NCI-H2171 treated with DMSO at 0.1 percent for 48 hours (cell line): ENCODE results near the gene DOK6.
A peak's percentile ranks its signal among the peaks of the same experiment; 100 is the strongest.

Experiments
- DNase-seq: peaks from one replicate; lab custom pipeline; 2025; lab: John Stamatoyannopoulos, UW

Gene DOK6

DNA sequence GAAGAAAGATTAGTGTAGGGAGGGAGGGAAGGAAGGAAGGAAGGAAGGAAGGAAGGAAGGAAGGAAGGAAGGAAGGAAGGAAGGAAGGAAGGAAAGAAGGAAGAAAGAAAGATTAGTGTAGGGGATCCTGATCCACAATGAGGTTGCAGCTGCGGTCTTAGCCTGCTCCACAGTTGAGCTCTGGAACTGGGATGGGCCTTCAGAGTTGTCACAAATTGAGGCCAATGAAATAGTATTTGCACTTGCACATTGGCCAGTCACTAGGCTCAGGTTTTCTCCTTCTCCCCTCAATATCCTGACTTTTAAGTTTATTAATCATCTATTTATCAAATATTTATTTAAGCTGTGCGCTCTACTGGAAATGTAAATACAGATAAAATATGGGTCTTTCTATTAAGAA, 34.3 kb downstream of the DOK6 start:
- no peak for DNase-seq

- DNase-seq: no peak
Observed at GRCh38 chr18:69444221-69444620, 43.5 kb downstream of the DOK6 start.

DNA sequence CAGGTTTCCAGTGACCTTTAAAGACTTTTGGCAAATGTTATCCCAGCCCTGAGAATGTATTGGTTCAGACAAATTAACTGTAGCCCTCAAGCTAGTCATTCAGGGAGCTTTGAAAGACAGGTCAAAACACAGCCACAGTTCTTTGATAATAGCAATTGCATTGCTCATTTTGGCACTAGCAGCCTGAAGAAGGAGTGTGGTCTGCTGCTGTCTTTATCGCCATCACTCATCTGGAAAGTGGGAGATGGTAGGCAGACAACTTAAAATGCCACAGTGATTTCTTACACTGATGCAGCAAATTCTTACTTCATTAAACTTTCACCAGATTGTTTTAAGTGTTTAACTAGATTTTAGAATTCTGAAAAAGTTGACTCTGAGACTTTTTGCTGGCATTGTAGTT, 47.2 kb downstream of the DOK6 start:
- no peak for DNase-seq

- no peak for DNase-seq
Observed at GRCh38 chr18:69455125-69455524, 54.4 kb downstream of the DOK6 start.

GRCh38 chr18:69469444-69469919, 68.8 kb downstream of the DOK6 start:
- DNase-seq: peak; percentile 77

GRCh38 chr18:69480460-69480859, 79.8 kb downstream of the DOK6 start:
- no peak for DNase-seq

DNA sequence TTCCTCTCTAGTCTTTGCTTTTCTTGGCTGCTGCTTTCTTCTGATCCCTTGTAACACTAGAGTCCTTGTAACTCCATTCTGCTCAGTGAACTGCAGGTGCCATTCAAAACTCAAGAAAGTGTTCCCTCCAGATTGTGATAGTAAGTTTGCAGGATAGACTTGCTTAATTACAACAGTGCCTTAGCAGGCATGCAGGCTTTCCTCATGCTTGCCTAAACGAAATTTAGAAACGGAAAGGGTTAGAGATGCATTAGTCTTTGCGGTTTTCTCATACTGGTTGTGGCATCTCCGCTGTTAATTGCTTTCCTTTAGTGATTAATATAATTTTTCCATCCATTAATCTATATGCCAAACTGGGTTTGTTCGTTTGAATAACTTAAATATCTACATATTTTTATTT, 82.9 kb downstream of the DOK6 start:
- no peak for DNase-seq

- no peak for DNase-seq
Observed at GRCh38 chr18:69484699-69485396, 84.2 kb downstream of the DOK6 start.

DNA sequence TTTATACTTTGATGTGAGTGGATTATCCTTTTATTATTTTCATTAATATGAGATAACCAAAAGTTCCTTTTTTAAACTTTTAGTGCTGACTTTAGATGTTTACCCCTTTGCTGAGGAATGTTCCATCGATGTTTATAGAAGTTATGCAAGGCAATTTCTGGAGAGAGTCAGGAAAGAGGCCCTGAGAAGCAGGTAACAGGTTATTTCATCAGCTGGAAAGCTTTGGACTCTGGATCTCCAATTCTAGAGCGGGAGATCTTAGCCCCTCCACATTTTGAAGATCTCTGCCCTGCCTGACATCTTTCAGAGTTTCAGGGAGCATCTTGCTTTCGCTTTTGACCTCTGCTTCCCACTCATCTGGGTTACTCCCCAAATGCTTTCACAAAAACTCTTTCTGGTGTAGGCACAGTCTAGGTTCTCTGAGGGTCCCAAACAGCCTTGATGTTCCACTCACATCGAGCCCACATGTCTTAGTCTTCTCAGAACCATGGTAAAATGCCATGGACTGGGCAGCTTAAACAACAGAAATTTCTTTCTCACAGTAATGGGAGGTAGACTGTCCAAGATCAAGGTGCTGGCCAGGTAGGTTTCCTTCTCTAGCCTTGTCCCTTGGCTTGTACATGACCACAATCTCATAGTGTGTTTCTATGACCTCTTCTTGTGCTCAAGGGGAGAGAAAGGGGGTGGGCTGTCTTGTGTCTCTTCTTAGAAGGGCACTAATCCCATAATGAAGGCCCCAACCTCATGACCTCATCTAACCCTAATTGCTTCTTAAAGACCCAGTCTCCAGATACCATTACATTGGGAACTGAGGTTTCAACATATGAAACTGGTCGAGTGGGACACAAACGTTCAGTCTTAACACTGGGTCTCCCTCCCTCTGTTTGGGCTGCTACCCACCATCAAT, 87.1 kb downstream of the DOK6 start:
- no peak for DNase-seq

- DNase-seq: no peak
Observed at GRCh38 chr18:69490072-69490471, 89.4 kb downstream of the DOK6 start.

DNA sequence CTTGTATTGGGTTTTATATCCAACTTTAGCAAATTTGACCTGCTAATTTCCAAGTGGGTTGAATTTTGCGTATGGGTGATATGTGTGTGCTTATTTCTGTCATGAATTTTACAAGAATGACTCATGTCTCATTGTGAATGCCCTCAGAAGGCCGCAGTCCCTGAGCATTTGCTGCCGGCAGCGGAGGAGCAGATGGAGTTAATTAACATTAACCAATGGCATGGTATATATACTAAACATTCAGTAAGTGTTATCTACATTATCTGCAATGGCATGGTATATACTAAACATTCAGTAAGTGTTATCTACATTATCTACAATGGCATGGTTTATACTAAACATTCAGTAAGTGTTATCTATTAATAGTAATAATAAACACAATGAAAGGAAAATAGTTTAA, 90.1 kb downstream of the DOK6 start:
- DNase-seq: no peak

GRCh38 chr18:69491576-69491975, 90.9 kb downstream of the DOK6 start:
- DNase-seq: no peak

DNA sequence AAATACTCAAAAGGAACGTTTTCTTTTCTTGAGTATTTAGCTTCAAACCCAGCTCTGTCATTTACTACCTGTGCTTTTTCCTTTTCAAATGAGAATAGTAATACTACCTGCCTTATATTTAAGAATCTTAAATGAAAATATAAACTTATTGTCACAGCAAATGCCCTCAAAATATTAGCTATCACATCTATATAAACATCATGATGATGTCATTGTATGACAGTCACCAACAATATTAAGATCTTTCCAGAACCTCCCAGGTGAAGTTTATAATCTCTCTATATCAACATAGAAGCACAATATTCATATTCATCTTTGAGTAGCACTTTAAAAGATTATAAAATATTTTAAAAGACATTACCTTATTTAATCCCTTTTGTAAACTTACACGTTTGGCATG, 92.2 kb downstream of the DOK6 start:
- no peak for DNase-seq

GRCh38 chr18:69494841-69495240, 94.2 kb downstream of the DOK6 start:
- no peak for DNase-seq

- no peak for DNase-seq
Observed at GRCh38 chr18:69495338-69495737, 94.7 kb downstream of the DOK6 start.

DNA sequence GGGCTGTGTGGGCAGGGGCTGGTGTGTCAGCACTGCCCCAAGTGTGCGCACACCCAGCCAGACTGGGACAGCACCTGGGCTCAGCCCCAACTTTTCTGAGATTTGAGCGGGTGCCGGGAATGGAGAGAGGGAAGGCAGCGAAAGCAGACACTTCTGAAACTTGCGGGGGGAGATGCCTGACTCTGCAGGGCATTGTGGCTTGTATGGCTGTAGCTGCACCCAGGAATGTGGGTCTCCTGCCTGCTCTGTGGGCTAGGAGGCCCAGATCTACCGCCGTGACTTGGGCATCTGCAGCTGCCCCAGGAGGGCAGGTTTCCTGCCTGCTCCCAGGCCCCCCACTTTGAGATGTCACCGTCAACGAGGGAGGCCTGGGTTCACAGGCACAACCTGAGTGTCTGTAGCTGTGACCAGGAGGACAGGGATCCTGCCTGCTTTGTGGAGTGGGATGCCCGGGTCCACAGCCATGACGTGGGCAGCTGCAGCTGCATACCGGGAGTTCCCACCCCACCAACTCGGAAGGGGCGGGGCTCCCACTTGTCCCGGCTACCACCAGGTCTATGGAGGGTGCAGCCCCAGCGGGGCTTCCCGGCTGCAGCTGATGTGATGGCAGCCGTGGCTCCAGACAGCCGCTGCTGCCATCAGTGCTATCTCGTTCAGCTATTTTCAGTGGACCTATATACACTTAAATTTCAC, 95.3 kb downstream of the DOK6 start:
- DNase-seq: no peak

DNA sequence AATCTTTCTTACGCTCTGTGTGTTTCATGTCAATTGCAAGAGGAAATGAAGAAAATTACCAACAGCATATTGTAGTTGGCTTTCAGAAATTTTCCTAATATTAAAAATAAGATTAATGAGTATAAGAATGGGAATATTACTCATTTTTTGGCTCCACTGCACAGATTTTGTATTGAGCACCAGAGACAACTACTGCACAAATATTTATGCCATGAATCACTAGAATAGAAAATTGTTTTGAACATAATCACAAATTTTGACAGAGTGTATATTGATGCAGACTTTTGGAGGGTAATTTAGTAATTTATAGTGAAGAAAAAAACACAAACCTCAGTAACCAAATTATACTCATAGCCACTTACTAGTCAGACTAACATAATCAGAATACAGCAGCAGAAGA, 118.3 kb downstream of the DOK6 start:
- no peak for DNase-seq

GRCh38 chr18:69523582-69523981, 122.9 kb downstream of the DOK6 start:
- DNase-seq: no peak

DNA sequence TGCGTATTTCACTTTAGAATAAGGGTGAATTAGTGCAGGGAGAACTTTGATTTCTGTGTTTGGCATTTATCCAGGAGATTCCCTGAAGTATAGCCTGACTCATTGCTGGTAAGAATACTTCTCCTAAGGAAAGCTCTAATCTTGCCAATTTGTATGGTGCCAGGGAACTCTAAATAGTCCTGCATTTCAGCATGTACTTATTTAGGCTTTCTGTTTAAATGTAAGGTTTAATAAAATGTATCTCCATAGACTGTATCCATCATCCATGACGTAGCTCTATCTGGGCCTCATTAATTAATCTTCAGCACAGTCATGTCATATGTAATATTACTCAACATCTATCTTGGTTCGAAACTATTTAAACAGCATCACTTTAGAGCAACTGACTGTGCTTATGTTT, 127.7 kb downstream of the DOK6 start:
- DNase-seq: no peak

DNA sequence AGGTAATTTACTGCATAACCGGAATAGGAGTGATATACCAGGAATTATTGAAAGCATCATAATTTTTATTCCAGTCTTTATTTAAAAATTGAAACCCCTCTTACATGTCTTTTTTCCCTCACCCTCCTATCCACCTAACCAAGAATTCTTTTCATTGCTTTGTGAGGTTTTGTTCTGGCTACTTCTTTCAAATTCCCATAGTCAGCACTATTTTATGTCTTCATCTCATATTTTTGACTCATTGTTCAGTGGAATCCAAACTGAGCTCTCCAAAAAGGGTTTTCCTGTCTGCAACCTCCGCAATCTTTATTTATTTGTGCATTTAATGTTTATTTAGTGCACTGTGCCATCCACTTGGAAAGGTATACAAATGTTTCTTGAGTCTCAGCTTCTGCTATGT, 128.5 kb downstream of the DOK6 start:
- no peak for DNase-seq

GRCh38 chr18:69531973-69532372, 131.3 kb downstream of the DOK6 start:
- no peak for DNase-seq

DNA sequence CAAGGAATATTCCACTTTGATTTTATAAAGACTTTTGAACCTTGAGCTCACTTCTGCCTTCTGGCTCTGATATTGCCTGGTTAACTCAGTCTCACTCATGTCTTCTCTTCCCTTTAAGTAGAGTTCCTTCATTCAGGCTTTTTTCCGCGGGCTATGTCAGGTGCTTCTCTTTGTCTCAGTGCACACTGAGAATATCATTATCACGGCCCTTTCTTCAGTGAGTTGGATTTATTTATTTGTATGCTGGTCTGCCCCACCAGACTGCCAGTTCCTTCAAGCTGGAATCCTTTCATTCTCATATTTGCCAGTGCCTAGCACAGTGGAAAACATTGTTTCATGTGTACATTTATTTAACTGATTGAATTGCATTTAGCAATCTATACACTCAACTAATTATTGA, 136.5 kb downstream of the DOK6 start:
- DNase-seq: no peak

GRCh38 chr18:69538849-69539248, 138.2 kb downstream of the DOK6 start:
- no peak for DNase-seq
